HEK293 (cell line): ENCODE data around the gene LIN7C.

Experiments used
- CTCF ChIP-seq: fragments of 450-650 bp; formaldehyde crosslinking; IDR thresholded peaks from 2 replicates; pipeline ENCODE4 v1.5.1; 2016; ENCODE audit warnings: missing biosample characterization, missing genetic modification characterization
- HIC1 ChIP-seq: fragments of 450-650 bp; formaldehyde crosslinking; IDR thresholded peaks from 2 replicates; pipeline ENCODE4 v1.5.1; 2016; ENCODE audit warnings: missing biosample characterization, missing genetic modification characterization
- REST ChIP-seq: fragments of 450-650 bp; formaldehyde crosslinking; IDR thresholded peaks from 2 replicates; pipeline ENCODE4 v1.5.1; 2016; ENCODE audit warnings: missing biosample characterization, missing genetic modification characterization
- ZNF132 ChIP-seq: fragments of 450-650 bp; formaldehyde crosslinking; IDR thresholded peaks from 2 replicates; pipeline ENCODE4 v1.5.1; 2017; ENCODE audit warnings: missing biosample characterization, missing genetic modification characterization, borderline replicate concordance
- ZNF140 ChIP-seq: fragments of 450-650 bp; formaldehyde crosslinking; IDR thresholded peaks from 2 replicates; pipeline ENCODE4 v1.5.1; 2016; ENCODE audit warnings: missing biosample characterization, missing genetic modification characterization
- ZNF146 ChIP-seq: fragments of 450-650 bp; formaldehyde crosslinking; IDR thresholded peaks from 2 replicates; pipeline ENCODE4 v1.5.1; 2016; ENCODE audit warnings: missing biosample characterization, missing genetic modification characterization
- ZNF202 ChIP-seq: fragments of 450-650 bp; formaldehyde crosslinking; IDR thresholded peaks from 2 replicates; pipeline ENCODE4 v1.5.1; 2016; ENCODE audit warnings: missing biosample characterization, missing genetic modification characterization, borderline replicate concordance
- ZNF266 ChIP-seq: fragments of 450-650 bp; formaldehyde crosslinking; IDR thresholded peaks from 2 replicates; pipeline ENCODE4 v1.5.1; 2016; ENCODE audit warnings: missing biosample characterization, missing genetic modification characterization, low read depth
- ZNF274 ChIP-seq, 2 experiments: fragments of 200-500 bp in 1 of 2; fragments of 450-650 bp in 1 of 2; sonication (Bioruptor generic) in 1 of 2; formaldehyde crosslinking in 1 of 2; IDR thresholded peaks; 2 replicates each; pipeline versions ENCODE4 v1.5.1 to v1.6.1; 2014 to 2016; ENCODE audit warnings: borderline replicate concordance in 1 of 2, inconsistent platforms in 1 of 2, low read length in 1 of 2, missing biosample characterization in 1 of 2, missing genetic modification characterization in 1 of 2
- ZSCAN18 ChIP-seq: fragments of 450-650 bp; formaldehyde crosslinking; IDR thresholded peaks from 2 replicates; pipeline ENCODE4 v1.5.1; 2016; ENCODE audit warnings: missing biosample characterization, missing genetic modification characterization

- TF ChIP-seq ZNF146 (tag by site-specific recombination) (no peak), ZNF140 (tag by site-specific recombination) (no peak), HIC1 (tag by site-specific recombination) (no peak), ZSCAN18 (no peak), ZNF132 (tag by site-specific recombination) (no peak), REST (no peak), CTCF (tag by site-specific recombination) (no peak), ZNF274 (IDR thresholded peaks at IDR 0.05; ENCODE audit: low read length) (no peak), ZNF274 (tag by site-specific recombination; IDR thresholded peaks at IDR 0.05; ENCODE audit: borderline replicate concordance) (no peak), ZNF202 (tag by site-specific recombination) (no peak), ZNF266 (tag by site-specific recombination) (no peak)
Observed at GRCh38 chr11:27477243-27477642, 29.3 kb downstream of the LIN7C start.
